ENCODE results near the gene BTRC.

BTRC gene

GRCh38 chr10:101550965-101551364, 197.0 kb downstream of the BTRC start:
- DNase-seq, result no peak

GRCh38 chr10:101552442-101552841, 198.5 kb downstream of the BTRC start:
- DNase-seq, result no peak

- DNase-seq, result no peak
These were observed 203.6 kb downstream of the BTRC start for GRCh38 chr10:101557541-101557940.

GRCh38 chr10:101558204-101558603, 204.2 kb downstream of the BTRC start:
- peak in 1 of 2 donors; percentile 9 for DNase-seq

- DNase-seq, result no peak
These were observed 205.0 kb downstream of the BTRC start for GRCh38 chr10:101558671-101559595.

- no peak for DNase-seq
These were observed 205.8 kb downstream of the BTRC start for GRCh38 chr10:101559596-101560297.

GRCh38 chr10:101560298-101561067, 206.5 kb downstream of the BTRC start:
- no peak for DNase-seq

- no peak for DNase-seq
These were observed 207.3 kb downstream of the BTRC start for GRCh38 chr10:101561068-101561915.

- DNase-seq, result no peak
These were observed 208.3 kb downstream of the BTRC start for GRCh38 chr10:101562231-101562630.

- DNase-seq, result no peak
These were observed 209.0 kb downstream of the BTRC start for GRCh38 chr10:101563007-101563406.

GRCh38 chr10:101563497-101564040, 209.6 kb downstream of the BTRC start:
- no peak for DNase-seq

GRCh38 chr10:101564490-101564991, 210.6 kb downstream of the BTRC start:
- DNase-seq, result no peak

- DNase-seq, result no peak
These were observed 211.5 kb downstream of the BTRC start for GRCh38 chr10:101565370-101565900.

- no peak for DNase-seq
These were observed 212.0 kb downstream of the BTRC start for GRCh38 chr10:101565936-101566332.

- no peak for DNase-seq
These were observed 212.6 kb downstream of the BTRC start for GRCh38 chr10:101566333-101567164.

GRCh38 chr10:101567165-101568006, 213.4 kb downstream of the BTRC start:
- no peak for DNase-seq

- DNase-seq, result no peak
These were observed 214.2 kb downstream of the BTRC start for GRCh38 chr10:101568054-101568745.

- DNase-seq, result no peak
These were observed 215.3 kb downstream of the BTRC start for GRCh38 chr10:101569323-101569621.
